HG03354 (cell line): ENCODE data around the gene ELP4.
"Not testable (repeated sequence)": the region's sequence is repeated elsewhere in the genome, so short reads cannot be mapped to it uniquely, and the experiment has no call there.

Experiments used
- ATAC-seq: cut with Tn5 transposase; IDR thresholded peaks from one replicate; pipeline ENCODE4 v1.9.1; 2021; ENCODE audit warnings: mild to moderate bottlenecking; ENCODE audit not compliant: unreplicated experiment, poor library complexity, severe bottlenecking

The ELP4 gene, protein sequence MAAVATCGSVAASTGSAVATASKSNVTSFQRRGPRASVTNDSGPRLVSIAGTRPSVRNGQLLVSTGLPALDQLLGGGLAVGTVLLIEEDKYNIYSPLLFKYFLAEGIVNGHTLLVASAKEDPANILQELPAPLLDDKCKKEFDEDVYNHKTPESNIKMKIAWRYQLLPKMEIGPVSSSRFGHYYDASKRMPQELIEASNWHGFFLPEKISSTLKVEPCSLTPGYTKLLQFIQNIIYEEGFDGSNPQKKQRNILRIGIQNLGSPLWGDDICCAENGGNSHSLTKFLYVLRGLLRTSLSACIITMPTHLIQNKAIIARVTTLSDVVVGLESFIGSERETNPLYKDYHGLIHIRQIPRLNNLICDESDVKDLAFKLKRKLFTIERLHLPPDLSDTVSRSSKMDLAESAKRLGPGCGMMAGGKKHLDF

DNA sequence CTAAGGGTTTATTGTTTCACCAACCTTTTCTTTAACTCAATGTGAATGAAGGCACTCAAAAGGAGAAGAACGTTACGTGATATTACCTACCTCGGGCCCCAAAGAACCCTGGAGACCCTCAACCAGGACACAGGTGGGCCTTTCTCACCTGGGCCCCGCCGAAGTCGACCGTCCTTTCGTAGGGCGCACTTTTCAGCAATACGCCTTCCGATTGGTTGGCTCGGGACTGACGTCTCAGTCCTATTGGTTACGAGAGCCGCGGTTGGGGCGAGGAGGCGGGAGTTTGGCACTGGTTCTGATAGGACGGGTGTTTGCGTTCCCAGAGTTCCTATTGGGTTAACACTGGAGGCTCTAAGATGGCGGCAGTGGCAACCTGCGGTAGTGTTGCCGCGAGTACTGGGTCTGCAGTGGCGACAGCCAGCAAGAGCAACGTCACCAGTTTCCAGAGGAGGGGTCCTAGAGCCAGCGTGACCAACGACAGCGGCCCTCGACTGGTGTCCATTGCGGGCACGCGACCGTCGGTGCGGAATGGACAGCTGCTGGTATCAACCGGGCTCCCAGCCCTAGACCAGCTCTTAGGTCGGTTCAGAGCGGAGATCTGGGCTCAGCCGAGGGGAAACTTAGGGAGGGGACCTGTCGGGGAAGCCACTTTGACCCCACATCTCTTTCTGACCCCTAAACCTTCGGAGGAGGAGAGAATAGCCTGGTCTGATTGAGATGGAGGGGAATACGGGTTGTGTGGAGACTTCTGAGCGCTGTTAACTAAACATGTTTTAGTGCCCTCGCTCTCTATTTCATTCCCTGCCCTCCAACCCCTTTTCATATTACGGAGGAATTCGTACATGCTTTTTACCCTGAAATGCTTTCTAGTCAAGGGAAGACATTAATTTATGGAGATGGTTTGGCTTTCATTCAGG is at the start of gene ELP4, which contains the start of gene IMMP1L:
ELP4 (plus strand) TSS at position 339 of the 917 bp plus-strand sequence; CDS start at position 357, 18 bp downstream.
IMMP1L (minus strand) TSS at position 194 of the 917 bp plus-strand sequence. CDS start 46,346 bp downstream, outside the sequence.
- ATAC-seq = peak; percentile 100

DNA sequence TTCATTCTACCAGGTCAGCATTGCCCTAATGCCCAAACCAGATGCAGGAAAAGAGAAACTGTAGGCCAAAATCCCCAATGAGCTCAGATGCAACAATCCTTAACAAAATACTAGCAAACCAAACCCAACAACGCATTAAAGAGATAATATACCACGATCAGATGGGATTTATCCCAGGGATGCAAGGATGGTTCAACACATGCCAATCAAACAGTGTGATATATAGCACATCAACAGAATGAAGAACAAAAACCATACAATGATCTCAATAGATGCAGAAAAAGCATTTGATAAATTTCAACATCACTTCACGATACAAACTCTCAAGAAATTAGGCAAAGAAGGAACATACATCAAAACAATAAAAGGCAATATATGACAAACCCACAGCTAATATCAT is 45.1 kb upstream of the ELP4 start:
- ATAC-seq = no peak

DNA sequence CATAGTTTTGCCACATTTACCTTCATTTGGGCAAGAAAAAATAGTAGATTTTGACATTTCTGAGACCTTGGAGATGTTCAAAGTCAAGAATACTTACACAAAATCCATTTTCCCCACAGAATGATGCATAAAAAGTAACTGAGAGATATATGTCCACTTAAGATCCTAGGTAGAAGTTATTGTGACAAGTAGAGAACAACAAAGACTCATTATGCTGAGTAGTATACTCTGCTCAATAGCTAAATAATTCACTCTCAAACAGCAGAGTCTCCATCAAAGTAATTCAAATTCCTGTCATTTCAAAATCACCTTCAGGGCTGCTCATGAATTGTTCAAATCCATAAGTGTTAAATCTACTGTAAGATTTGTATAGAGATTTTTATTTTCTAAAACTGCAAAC is 35.5 kb upstream of the ELP4 start:
- no peak for ATAC-seq

DNA sequence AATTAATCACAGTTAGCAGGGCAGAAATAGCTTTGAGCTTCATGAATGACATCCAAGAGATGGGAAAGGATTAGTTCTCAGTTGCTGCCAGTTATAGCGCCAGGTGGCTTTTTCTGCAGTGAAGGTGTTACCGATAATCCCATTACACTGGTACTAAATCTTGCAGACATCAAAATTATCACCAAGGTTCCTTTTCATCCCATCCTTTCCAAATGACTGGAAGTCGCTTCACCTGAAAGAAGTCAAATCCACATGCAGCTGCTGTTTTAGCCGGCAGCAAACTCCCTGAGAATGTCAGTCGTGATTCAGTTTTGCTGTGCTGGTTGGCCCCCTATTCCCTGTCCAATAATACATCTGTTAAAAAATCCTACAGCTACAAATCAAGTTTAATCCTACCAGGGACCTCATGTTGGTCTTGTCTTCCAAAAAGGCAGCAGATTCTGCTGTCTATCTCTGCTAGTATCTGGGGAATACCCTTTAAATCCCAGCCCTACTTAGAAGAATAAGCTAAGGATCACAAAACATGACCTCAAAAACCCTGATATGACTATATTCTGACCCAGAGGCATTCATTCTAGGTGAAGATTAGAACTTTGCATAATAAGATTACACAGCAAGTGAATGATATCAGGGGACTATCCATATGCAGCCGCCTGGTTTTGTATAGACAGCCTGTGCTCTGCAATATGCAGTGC is 31.9 kb upstream of the ELP4 start:
- ATAC-seq = no peak

DNA sequence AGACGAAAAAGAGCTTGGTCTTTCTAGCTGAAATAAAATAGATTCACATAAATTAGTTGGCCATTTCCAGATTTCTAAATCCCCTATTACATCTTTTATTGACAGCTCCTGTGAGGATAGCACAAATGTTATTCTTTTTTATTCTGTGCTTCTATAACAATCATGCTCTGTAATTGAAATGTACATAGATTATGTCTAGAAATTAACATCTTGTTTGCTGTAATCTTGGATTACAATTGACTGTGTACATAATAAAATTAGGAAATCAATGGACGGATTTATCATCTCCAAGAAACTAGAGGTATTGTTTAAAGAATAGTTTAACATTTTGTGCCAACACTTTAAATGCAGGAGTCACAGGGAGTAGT is 31.4 kb upstream of the ELP4 start:
- no peak for ATAC-seq

DNA sequence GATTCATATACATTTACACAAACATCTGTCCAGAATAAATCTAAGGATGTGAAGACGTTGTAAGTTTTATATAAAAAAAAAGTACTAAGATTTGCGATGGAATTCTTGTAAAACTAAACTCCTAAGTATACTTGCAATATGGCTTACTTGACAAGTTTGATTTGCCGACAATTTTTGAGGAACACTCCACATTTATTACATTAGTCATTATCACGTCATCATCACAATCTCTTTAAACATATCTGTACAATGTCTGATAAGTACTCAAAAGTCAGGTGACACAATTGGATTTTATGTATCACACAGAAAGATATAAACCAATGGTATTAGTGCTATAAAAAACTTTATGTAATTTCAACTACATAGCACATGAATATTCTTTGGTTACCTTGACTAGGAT is 30.5 kb upstream of the ELP4 start:
- ATAC-seq = no peak

DNA sequence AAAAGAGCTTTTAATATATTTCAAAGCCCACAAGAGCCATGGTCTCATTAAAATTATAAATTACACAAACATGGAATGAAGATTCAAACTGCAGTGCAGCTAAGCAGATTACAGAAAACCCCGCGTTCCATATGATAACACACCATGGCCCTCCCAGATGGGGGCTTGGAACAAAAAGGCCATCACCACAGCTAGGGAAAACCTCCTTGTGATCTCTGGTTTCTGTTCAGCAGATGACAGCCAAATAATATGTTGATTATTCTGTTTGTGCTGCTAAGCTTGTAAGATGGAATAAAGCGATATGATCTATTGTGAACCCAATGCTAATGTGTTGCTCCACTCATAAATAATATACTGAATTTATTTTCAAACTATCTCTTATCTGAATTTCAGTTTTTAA is 28.6 kb upstream of the ELP4 start:
- no peak for ATAC-seq

DNA sequence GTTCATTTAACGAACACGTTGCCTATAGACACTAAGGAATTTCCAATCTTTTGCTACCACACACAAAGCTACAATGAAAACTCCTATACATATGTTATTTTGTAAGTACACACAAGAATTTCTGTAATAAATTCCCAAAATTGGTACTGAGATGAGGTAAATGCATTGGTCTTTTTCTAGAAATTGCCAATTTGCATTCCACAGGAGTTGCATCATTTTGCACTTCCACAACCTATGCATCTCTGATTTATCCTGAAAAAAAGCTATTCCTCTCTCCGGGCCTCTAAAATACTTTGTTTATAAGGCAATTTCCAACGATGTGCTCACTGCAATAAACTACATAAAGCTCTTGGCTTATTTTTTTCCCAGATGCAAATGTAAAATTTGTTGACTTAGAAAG is 25.1 kb upstream of the ELP4 start:
- no peak for ATAC-seq

DNA sequence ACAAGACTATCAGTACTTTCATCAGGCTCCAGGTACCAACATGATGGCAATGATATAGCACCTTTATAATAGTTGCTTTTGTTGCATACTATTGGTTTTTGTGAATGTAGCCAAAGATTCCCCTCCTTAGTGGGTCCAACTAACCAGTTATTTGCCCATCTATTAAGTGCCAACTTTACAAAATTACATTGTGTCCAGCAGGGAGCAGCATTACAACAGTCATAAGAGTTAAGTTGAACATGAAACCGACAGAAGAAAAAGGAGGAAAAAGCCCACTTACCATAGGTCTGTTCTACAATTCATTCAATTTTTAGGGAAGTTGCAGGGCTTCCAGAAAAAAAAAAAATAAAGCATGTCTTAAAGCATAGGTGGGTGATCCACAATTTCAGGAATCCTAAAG is 21.7 kb upstream of the ELP4 start:
- peak; percentile 71 for ATAC-seq

DNA sequence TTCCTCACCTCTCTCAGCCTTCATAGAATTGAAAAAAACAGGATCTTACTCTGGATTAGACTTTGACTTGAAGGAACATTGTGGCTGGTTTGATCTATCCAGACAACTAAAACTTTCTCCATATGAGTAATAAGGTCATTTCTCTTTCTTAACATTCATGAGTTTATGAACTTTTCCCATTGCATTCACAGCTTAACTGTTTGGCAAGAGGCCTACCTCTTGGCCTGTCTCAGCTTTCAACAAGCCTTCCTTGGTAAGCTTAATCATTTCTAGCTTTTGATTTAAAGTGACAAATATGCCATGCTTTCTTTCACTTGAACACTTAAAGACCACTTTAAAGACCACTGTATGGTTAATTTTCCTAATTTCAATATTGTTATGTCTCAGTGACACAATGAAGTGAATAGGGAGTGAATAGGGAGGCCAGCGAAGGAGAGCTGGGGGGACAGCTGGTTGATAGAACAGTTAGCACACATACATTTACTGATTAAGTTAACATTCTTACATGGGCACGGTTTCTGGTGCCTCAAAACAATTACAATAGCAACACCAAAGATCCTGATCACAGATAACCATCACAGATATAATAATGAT is 17.1 kb upstream of the ELP4 start:
- ATAC-seq = no peak

DNA sequence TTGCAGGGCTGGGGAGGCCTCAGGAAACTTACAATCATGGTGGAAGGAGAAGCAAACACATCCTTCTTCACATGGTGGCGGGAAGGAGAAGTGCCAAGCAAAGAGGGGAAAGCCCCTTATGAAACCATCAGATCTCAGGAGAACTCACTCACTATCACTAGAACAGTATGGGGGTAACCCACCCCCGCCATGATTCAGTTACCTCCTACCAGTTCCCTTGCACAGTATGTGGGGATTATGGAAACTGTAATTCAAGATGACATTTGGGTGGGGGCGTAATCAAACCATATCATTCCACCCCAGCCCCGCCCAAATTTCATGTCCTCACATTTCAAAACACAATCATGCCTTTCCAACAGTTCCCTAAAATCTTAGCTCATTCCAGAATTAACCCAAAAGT is 16.3 kb upstream of the ELP4 start:
- no peak for ATAC-seq

DNA sequence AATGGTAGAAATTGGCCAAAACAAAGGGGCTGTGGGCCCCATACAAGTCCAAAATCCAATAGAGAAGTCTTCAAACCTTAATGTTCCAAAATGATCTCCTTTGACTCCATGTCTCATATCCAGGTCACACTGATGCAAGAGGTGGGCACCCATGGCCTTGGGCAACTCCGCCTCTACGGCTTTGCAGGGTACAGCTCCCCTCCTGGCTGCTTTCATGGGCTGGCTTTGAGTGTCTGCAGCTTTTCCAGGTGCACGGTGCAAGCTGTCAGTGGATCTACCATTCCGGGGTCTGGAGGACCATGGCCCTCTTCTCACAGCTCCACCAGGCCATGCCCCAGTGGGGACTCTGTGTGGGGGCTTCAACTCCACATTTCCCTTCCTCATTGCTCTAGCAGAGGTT is 15.8 kb upstream of the ELP4 start:
- ATAC-seq = not testable (repeated sequence)

DNA sequence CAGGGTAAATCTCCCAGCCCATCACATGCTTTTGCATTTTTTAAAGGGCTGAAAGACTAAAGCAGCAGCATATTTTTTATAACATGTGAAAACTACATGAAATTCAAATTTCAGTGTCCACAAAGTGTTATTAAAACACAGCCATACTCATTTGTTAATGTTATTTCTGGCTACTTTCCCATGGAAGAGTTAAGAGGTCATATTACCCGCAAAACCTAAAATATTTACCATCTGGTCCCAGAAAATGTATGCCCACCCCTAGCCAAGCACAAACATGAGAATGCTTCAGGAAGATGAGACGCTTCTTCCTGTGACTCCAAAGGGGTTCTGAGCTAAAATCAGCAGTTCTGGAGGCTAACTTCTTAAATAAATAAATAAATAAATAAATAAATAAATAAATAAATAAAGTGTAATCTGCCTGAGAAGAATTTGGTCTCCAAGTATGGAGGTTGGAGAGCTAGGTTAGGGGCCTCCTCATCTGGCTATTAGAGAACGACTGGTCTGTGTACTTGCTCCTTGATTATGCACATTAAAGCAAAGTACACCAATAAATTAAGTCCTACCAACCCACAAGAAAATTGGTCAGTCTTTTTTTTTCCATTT is 9.9 kb upstream of the ELP4 start:
- ATAC-seq = no peak

DNA sequence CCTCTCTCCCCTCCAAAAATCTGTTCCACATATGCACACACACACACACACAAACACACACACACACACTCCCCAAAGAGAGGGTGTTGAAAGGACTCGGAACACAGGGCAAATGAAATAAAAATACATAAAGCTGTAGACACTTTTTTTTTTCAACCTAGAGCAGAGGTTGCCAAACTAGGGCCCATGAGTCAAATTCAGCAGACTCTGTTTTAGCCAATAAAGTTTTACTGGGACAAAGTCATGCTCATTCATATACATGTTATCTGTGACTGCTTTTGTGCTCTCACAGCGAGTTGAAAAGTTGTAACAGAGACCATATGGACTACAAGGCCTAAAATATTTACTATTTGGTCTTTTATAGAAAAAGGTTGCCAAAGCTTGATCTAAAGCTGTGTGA is 9.0 kb upstream of the ELP4 start:
- ATAC-seq = no peak

DNA sequence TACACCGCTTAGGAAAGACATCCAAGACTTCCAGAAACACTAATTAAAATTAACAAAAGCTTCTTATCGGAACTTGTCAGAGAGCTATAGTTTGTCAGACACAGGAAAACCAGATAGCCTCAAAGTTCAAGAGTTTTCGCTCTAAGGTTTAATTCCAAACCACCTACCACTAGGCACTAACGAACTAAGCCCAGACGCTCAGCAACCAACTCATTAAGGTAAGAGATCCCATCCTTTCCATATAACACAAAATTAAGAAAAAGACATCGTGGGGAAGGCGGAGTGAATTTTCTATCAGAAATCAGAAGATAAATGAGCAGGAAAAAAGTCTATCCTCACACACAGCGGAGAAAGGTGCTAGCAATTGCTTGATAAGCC is 527 bp upstream of the ELP4 start:
- ATAC-seq = peak; percentile 10

DNA sequence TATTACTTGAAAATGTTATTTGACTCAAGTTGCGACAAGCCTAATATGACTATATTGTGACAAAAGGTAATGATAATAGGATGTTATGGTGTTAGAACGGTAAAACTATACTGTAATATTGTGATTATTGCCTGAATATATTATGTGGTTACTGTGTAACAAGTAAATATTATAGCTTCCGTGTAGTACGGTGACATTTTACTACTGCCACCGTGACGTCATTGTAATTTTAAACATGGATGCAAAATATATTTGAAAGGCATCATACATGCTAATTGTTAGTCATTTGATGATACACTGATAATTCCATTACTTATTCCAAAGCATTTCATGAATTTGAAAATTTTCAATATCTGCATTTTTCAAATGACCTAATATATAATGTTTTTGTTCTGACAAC is 2.5 kb downstream of the ELP4 start:
- ATAC-seq = no peak

DNA sequence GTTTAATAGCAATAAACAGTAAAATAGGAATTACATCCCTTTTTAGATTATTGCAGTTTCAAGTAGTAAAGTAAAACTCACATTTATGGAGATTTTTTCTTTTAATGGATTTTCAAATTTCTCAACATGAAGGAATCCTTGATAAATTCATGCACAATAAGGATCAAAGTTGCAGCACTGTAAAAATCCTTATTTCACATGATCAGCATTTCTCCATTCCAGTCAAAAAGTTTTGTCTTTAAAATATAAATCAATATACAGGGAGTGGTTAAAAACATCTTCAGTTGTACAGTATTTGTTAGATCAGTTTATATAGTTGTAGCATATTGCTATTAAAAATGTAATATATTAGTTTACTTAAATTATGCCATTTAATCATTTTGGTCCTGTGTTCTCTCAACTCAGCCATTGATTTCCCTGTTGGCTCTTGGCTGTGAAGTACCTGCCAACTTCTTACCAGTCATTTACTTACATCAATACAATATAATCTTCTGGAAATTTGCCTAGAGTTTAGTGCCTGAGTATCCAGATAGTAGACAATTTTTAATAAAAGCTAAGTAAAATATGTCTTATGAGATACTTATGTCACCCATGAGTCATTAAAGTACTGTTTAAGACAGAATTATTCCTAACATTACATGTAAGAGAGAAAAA is 12.1 kb downstream of the ELP4 start:
- no peak for ATAC-seq

DNA sequence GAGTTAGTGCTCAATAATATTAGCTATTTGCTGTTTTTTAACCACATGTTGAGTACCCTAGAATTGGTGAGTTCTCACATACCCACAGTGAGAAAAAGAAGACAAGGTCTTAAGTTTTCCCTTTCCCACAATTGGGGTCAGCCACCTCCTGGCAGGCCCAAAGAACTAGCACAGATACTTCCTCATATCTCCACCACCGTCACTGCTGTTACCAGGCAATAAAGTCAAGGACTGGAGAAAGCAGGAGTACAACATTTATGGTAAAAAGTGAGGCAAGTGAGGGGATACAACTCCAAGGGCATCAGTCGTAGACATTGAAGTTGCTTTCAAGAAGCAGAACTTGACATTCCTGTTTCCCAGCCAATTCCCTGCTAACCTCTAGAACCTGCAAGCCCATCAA is 19.6 kb downstream of the ELP4 start:
- no peak for ATAC-seq

DNA sequence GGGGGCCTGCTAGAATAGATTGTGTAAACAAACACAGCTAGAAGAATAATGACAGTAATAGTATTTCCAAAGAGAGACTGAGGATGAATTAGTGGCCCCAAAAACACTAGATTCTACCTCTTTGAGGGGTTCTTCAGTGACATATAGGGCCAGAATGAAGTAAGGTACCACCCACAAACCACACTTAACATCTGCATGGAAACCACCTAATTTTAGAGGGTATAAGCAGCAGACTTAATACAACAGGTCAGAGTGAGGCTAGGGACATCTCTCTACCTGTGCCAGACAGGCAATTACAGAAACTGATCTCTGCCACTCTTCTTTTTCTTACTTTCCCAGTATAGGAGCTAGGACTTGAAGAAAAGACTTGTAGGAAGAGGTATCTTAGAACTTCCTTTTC is 20.1 kb downstream of the ELP4 start:
- peak; percentile 60 for ATAC-seq
